ENCODE results near the gene PRRT2.

The PRRT2 gene

DNA sequence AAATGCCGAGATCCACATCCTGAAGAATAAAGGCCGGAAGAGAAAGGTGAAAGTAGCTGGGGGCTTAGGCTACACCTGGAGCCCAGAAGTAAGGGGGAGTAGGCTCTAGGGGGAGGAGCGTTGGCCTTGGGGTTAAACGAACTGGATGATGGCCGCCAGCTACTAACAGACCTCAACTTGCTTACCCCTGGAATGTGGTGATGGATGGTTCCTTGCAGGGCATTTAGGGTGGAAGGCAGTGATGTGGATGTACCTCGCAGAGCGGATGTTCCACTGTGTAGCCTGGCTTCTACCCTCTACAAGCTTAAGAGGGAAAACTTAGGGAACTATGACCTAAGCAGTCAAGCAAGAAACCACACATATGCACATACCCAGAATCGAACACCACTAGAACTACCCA is 8.0 kb upstream of the PRRT2 start:
- Histone ChIP-seq H4K12ac (ENCODE audit: low read depth, low read length) (no peak overlapping the region), H3K14ac (ENCODE audit: low read length) (no peak overlapping the region), H4K91ac (ENCODE audit: low read depth, low read length) (no peak overlapping the region), H3K4me2 (ENCODE audit: low read length) (no peak overlapping the region), H2BK5ac (ENCODE audit: low read depth, low read length, poor library complexity) (no peak overlapping the region), H3K27me3 (ENCODE audit: insufficient read depth, low read length) (no peaks in the 10 kb centered on the region), H2AFZ (ENCODE audit: insufficient read depth, low read length, poor library complexity) (no peak overlapping the region), H2AK5ac (ENCODE audit: low read length) (no peak overlapping the region), H3K79me2 (ENCODE audit: control insufficient read depth, insufficient read depth, low read length, poor library complexity) (peaks cover 20% of the 10 kb centered on the region), H3K4me1 (ENCODE audit: control insufficient read depth in 1 of 2, insufficient read depth in 2 of 2, low read length in 2 of 2) (peaks cover 10 to 13% of the 10 kb centered on the region in 2 experiments), H2BK12ac (ENCODE audit: low read length) (no peak overlapping the region), H3K18ac (ENCODE audit: low read length) (no peak overlapping the region), H3K36me3 (ENCODE audit: control insufficient read depth in 1 of 2, insufficient read depth in 2 of 2, low read length in 2 of 2) (peaks cover 51 to 52% of the 10 kb centered on the region in 2 experiments), H4K8ac (ENCODE audit: low read depth, low read length) (no peak overlapping the region), H3K4me3 (ENCODE audit: low read depth, low read length) (no peak overlapping the region), H3K4ac (ENCODE audit: low read depth, low read length) (no peak overlapping the region), H2BK120ac (ENCODE audit: insufficient read depth, low read length, poor library complexity) (no peak overlapping the region), H3K27ac (ENCODE audit: low read depth, low read length) (no peak overlapping the region), H3K9ac (ENCODE audit: low read length) (no peak overlapping the region), H3K9me3 (ENCODE audit: insufficient read depth, low read depth, low read length) (peaks cover 2% of the 10 kb centered on the region), H3K23ac (ENCODE audit: low read length) (no peak overlapping the region), H3K79me1 (ENCODE audit: low read length) (peaks cover 18% of the 10 kb centered on the region)
- no peak for DNase-seq
- WGBS (ENCODE audit: extremely low coverage, insufficient coverage, insufficient read length): no CpG with 5 or more reads among the region's 8 CpGs

DNA sequence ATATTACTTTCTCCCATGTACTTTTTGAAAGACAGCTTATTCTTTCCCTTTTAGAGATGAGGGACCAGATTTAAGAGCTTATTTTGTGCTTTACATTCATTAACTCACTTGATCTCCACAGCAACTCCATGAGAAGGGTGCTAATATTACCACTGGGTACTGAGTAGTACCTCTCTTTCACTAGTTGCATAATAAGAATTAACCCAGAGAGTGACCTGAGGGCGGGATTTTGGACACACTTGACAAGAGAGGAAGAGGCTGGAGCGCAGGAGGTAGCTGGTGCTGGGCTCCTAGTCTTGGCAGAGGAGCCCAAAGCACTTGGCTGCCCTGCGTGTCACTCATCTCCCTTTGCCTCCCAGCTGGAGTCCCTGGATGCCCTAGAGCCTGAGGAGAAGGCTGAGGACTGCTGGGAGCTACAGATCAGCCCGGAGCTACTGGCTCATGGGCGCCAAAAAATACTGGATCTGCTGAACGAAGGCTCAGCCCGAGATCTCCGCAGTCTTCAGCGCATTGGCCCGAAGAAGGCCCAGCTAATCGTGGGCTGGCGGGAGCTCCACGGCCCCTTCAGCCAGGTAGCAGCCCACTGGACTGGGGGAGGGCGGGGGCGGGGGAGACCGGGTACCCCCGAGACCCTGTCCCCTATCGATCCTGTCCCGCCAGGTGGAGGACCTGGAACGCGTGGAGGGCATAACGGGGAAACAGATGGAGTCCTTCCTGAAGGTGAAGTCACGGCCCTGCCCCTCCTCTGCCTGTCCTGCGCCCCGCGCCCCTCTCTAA is 7.3 kb upstream of the PRRT2 start:
- Histone ChIP-seq H3K4ac (ENCODE audit: low read depth, low read length) (peak overlapping the region; percentile 97), H3K18ac (ENCODE audit: low read length) (peak overlapping the region; percentile 50), H2BK5ac (ENCODE audit: low read depth, low read length, poor library complexity) (peak overlapping the region; percentile 32), H3K4me1 (ENCODE audit: control insufficient read depth in 1 of 2, insufficient read depth in 2 of 2, low read length in 2 of 2) (peaks cover 12 to 19% of the 10 kb centered on the region in 2 experiments), H3K14ac (ENCODE audit: low read length) (peak overlapping the region; percentile 75), H3K79me2 (ENCODE audit: control insufficient read depth, insufficient read depth, low read length, poor library complexity) (peaks cover 22% of the 10 kb centered on the region), H2AK5ac (ENCODE audit: low read length) (peak overlapping the region; percentile 69), H3K27me3 (ENCODE audit: insufficient read depth, low read length) (no peaks in the 10 kb centered on the region), H3K79me1 (ENCODE audit: low read length) (peaks cover 18% of the 10 kb centered on the region), H3K27ac (ENCODE audit: low read depth, low read length) (peak overlapping the region; percentile 86), H4K91ac (ENCODE audit: low read depth, low read length) (peak overlapping the region; percentile 89), H2BK12ac (ENCODE audit: low read length) (peak overlapping the region; percentile 27), H2BK120ac (ENCODE audit: insufficient read depth, low read length, poor library complexity) (peak overlapping the region; percentile 27), H3K4me3 (ENCODE audit: low read depth, low read length) (peak overlapping the region; percentile 71), H4K8ac (ENCODE audit: low read depth, low read length) (peak overlapping the region; percentile 89), H3K4me2 (ENCODE audit: low read length) (peak overlapping the region; percentile 77), H3K9me3 (ENCODE audit: insufficient read depth, low read depth, low read length) (peaks cover 4% of the 10 kb centered on the region), H3K36me3 (ENCODE audit: control insufficient read depth in 1 of 2, insufficient read depth in 2 of 2, low read length in 2 of 2) (peaks cover 50 to 51% of the 10 kb centered on the region in 2 experiments), H4K12ac (ENCODE audit: low read depth, low read length) (peak overlapping the region; percentile 72), H2AFZ (ENCODE audit: insufficient read depth, low read length, poor library complexity) (peak overlapping the region; percentile 77), H3K9ac (ENCODE audit: low read length) (peak overlapping the region; percentile 85), H3K23ac (ENCODE audit: low read length) (no peak overlapping the region)
- DNase-seq: peak in 1 of 2 donors; percentile 41
- WGBS (ENCODE audit: extremely low coverage, insufficient coverage, insufficient read length): no CpG with 5 or more reads among the region's 26 CpGs

DNA sequence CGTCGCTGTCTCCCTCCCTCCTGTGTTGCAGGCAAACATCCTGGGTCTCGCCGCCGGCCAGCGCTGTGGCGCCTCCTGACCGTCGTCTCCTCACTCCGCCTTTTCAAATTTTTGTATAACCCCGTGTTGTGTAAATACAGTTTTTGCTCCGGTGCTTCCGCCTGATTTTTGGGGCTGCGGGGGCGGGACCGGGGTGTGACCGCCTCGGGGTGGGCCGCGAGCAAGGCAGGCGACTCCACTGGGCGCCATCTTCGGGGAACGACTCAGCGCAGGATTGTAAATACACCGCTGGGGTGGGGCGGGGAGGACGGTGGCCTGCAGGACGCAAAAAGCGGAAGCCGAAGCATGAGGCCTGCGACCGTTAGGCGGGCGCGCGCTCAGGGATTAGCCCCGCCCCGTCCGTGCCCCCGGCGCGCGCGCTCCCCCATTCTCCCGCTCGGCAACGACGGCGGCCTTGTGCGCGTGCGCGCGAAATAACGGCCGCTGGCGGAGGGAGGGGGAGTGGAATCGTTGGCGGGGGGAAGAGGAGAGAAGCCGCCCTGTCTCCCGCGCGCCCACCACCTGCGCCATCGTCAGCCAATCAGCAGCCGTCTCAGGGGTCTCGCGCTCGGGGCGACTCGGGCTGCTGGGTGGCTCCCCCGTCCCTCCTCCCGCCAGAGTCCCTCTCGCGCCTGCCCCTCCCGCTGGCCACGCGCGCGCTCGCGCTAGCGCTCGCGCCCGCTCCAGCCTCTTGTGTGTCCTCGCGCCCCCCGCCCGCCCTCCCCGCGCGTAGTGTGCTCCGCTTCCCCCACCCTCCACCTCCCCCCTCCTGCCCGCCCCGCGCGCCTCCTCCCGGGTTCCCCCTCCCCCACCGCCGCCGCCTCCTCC is 6.5 kb upstream of the PRRT2 start:
- Histone ChIP-seq H4K91ac (ENCODE audit: low read depth, low read length) (peak overlapping the region; percentile 89), H4K8ac (ENCODE audit: low read depth, low read length) (peak overlapping the region; percentile 89), H2BK12ac (ENCODE audit: low read length) (no peak overlapping the region), H3K79me2 (ENCODE audit: control insufficient read depth, insufficient read depth, low read length, poor library complexity) (peaks cover 22% of the 10 kb centered on the region), H3K27ac (ENCODE audit: low read depth, low read length) (peak overlapping the region; percentile 86), H3K4me1 (ENCODE audit: control insufficient read depth in 1 of 2, insufficient read depth in 2 of 2, low read length in 2 of 2) (peaks cover 18 to 25% of the 10 kb centered on the region in 2 experiments), H3K23ac (ENCODE audit: low read length) (no peak overlapping the region), H3K9ac (ENCODE audit: low read length) (peak overlapping the region; percentile 85), H2AK5ac (ENCODE audit: low read length) (peak overlapping the region; percentile 61), H3K4me3 (ENCODE audit: low read depth, low read length) (peak overlapping the region; percentile 71), H3K27me3 (ENCODE audit: insufficient read depth, low read length) (no peaks in the 10 kb centered on the region), H3K36me3 (ENCODE audit: control insufficient read depth in 1 of 2, insufficient read depth in 2 of 2, low read length in 2 of 2) (peaks cover 51 to 53% of the 10 kb centered on the region in 2 experiments), H2BK120ac (ENCODE audit: insufficient read depth, low read length, poor library complexity) (peak overlapping the region; percentile 27), H3K4me2 (ENCODE audit: low read length) (peak overlapping the region; percentile 77), H4K12ac (ENCODE audit: low read depth, low read length) (peak overlapping the region; percentile 72), H3K4ac (ENCODE audit: low read depth, low read length) (peak overlapping the region; percentile 97), H3K14ac (ENCODE audit: low read length) (peak overlapping the region; percentile 75), H3K18ac (ENCODE audit: low read length) (peak overlapping the region; percentile 50), H2AFZ (ENCODE audit: insufficient read depth, low read length, poor library complexity) (peak overlapping the region; percentile 77), H3K9me3 (ENCODE audit: insufficient read depth, low read depth, low read length) (peaks cover 4% of the 10 kb centered on the region), H2BK5ac (ENCODE audit: low read depth, low read length, poor library complexity) (peak overlapping the region; percentile 32), H3K79me1 (ENCODE audit: low read length) (peaks cover 18% of the 10 kb centered on the region)
- no CpG with 5 or more reads among the region's 103 CpGs for WGBS (ENCODE audit: extremely low coverage, insufficient coverage, insufficient read length)
- peak; percentile 97 to 98 for DNase-seq

DNA sequence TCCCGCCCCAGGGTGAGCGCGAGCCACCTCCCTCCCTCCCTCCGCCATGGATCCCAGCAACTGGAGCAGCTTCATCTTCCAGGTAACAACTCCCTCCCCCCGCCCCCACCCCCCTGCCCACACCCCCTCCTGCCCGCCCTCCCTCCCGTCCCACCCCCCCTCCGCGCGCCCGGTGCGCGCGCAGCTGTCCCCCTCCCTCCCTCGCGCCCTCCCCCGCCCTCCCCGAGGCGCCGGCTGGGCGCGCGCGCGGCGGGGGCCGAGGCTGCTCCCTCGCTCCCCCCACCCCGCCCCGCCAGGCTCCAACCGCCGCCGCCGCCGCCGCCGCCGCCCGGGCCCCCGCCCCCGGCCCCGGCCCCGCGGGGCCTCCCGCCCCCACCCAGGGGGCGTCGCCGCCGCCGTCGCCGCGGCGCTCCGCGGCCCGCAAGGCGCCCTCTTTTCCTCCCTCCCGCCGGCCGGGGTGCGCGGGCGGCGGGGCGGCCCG is 5.9 kb upstream of the PRRT2 start, which contains the start of gene MAZ:
MAZ (plus strand) TSS at position 431 of the 481 bp plus-strand sequence. CDS start 173 bp downstream, outside the sequence.
- Histone ChIP-seq H3K4ac (ENCODE audit: low read depth, low read length) (peak within 1 kb of the TSS; percentile 62), H3K36me3 (ENCODE audit: control insufficient read depth in 1 of 2, insufficient read depth in 2 of 2, low read length in 2 of 2) (peaks cover 47 to 49% of the 10 kb centered on the region in 2 experiments), H2AK5ac (ENCODE audit: low read length) (peak within 1 kb of the TSS; percentile 70), H3K4me1 (ENCODE audit: control insufficient read depth in 1 of 2, insufficient read depth in 2 of 2, low read length in 2 of 2) (peaks cover 21 to 30% of the 10 kb centered on the region in 2 experiments), H3K4me3 (ENCODE audit: low read depth, low read length) (peak within 1 kb of the TSS; percentile 79), H3K14ac (ENCODE audit: low read length) (peak within 1 kb of the TSS; percentile 97), H3K23ac (ENCODE audit: low read length) (no peak within 1 kb of the TSS), H3K9ac (ENCODE audit: low read length) (peak within 1 kb of the TSS; percentile 48), H2BK5ac (ENCODE audit: low read depth, low read length, poor library complexity) (peak within 1 kb of the TSS; percentile 87), H2BK12ac (ENCODE audit: low read length) (no peak within 1 kb of the TSS), H3K79me2 (ENCODE audit: control insufficient read depth, insufficient read depth, low read length, poor library complexity) (peaks cover 22% of the 10 kb centered on the region), H3K18ac (ENCODE audit: low read length) (peak within 1 kb of the TSS; percentile 79), H4K91ac (ENCODE audit: low read depth, low read length) (peak within 1 kb of the TSS; percentile 91), H2BK120ac (ENCODE audit: insufficient read depth, low read length, poor library complexity) (peak within 1 kb of the TSS; percentile 81), H4K12ac (ENCODE audit: low read depth, low read length) (peak within 1 kb of the TSS; percentile 67), H3K79me1 (ENCODE audit: low read length) (peaks cover 18% of the 10 kb centered on the region), H2AFZ (ENCODE audit: insufficient read depth, low read length, poor library complexity) (peak within 1 kb of the TSS; percentile 62), H4K8ac (ENCODE audit: low read depth, low read length) (peak within 1 kb of the TSS; percentile 91), H3K27me3 (ENCODE audit: insufficient read depth, low read length) (no peaks in the 10 kb centered on the region), H3K4me2 (ENCODE audit: low read length) (peak within 1 kb of the TSS; percentile 77), H3K9me3 (ENCODE audit: insufficient read depth, low read depth, low read length) (peaks cover 4% of the 10 kb centered on the region), H3K27ac (ENCODE audit: low read depth, low read length) (peak within 1 kb of the TSS; percentile 87)
- no CpG with 5 or more reads among the region's 67 CpGs for WGBS (ENCODE audit: extremely low coverage, insufficient coverage, insufficient read length)
- no peak for DNase-seq
